ENCODE measurements around the gene SAFB.
A peak's percentile ranks its signal among the peaks of the same experiment; 100 is the strongest.

The SAFB gene

GRCh38 chr19:5648464-5648863, 25.6 kb downstream of the SAFB start:
- no peak overlapping the region for H3K27ac ChIP-seq (ENCODE audit: low read depth, low read length)
- H3K9ac ChIP-seq (ENCODE audit: low read depth, low read length): no peak overlapping the region
- no peak overlapping the region for H3K4me3 ChIP-seq (ENCODE audit: low read length)
- no peaks in the 10 kb centered on the region for H3K4me1 ChIP-seq (ENCODE audit: insufficient read depth, low read length)
- H3K36me3 ChIP-seq (ENCODE audit: insufficient read depth, low read length): peaks cover 92% of the 10 kb centered on the region
- H3K9me3 ChIP-seq (ENCODE audit: insufficient read depth, low read depth, low read length): no peaks in the 10 kb centered on the region
- no peaks in the 10 kb centered on the region for H3K27me3 ChIP-seq (ENCODE audit: insufficient read depth, low read length)
- WGBS: 98% methylated on average over 5 of the region's 11 CpGs

- peaks cover 92% of the 10 kb centered on the region for H3K36me3 ChIP-seq (ENCODE audit: insufficient read depth, low read length)
- no peak overlapping the region for H3K27ac ChIP-seq (ENCODE audit: low read depth, low read length)
- no peak overlapping the region for H3K9ac ChIP-seq (ENCODE audit: low read depth, low read length)
- WGBS: 94% methylated on average over 5 of the region's 5 CpGs
- H3K27me3 ChIP-seq (ENCODE audit: insufficient read depth, low read length): no peaks in the 10 kb centered on the region
- no peaks in the 10 kb centered on the region for H3K4me1 ChIP-seq (ENCODE audit: insufficient read depth, low read length)
- no peaks in the 10 kb centered on the region for H3K9me3 ChIP-seq (ENCODE audit: insufficient read depth, low read depth, low read length)
- H3K4me3 ChIP-seq (ENCODE audit: low read length): no peak overlapping the region
Observed at GRCh38 chr19:5651361-5651760, 28.5 kb downstream of the SAFB start.

DNA sequence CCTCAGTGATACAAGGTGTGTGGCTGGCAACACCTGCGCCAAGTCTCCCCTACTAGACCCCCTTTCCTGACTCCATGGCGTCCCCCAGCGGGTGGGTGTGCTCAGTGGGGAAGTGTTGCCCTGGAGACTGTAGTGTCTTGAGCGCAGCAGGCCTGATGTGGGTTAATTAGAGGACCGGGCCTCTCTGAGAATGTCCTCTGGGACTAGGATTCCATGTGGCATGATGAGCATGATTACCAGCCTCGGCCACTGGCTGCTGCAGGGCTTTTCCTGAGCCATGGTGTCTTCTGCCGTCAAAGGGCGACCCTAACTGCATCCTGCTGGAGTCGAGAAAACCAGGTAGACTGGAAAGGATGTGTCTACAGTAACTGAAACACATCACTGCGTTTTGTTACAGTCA, 29.4 kb downstream of the SAFB start:
- Histone ChIP-seq H3K4me3 (ENCODE audit: low read length) (no peak overlapping the region), H3K9ac (ENCODE audit: low read depth, low read length) (no peak overlapping the region), H3K27me3 (ENCODE audit: insufficient read depth, low read length) (no peaks in the 10 kb centered on the region), H3K4me1 (ENCODE audit: insufficient read depth, low read length) (no peaks in the 10 kb centered on the region), H3K27ac (ENCODE audit: low read depth, low read length) (no peak overlapping the region), H3K9me3 (ENCODE audit: insufficient read depth, low read depth, low read length) (no peaks in the 10 kb centered on the region), H3K36me3 (ENCODE audit: insufficient read depth, low read length) (peaks cover 91% of the 10 kb centered on the region)
- 97% methylated on average over 10 of the region's 10 CpGs for WGBS

- no peaks in the 10 kb centered on the region for H3K27me3 ChIP-seq (ENCODE audit: insufficient read depth, low read length)
- no peaks in the 10 kb centered on the region for H3K4me1 ChIP-seq (ENCODE audit: insufficient read depth, low read length)
- H3K9me3 ChIP-seq (ENCODE audit: insufficient read depth, low read depth, low read length): no peaks in the 10 kb centered on the region
- peaks cover 94% of the 10 kb centered on the region for H3K36me3 ChIP-seq (ENCODE audit: insufficient read depth, low read length)
- no peak overlapping the region for H3K9ac ChIP-seq (ENCODE audit: low read depth, low read length)
- no peak overlapping the region for H3K4me3 ChIP-seq (ENCODE audit: low read length)
- WGBS: 95% methylated on average over 5 of the region's 5 CpGs
- H3K27ac ChIP-seq (ENCODE audit: low read depth, low read length): no peak overlapping the region
Observed at GRCh38 chr19:5654931-5655330, 32.0 kb downstream of the SAFB start.

- 96% methylated on average over 4 of the region's 5 CpGs for WGBS
- Histone ChIP-seq H3K4me1 (ENCODE audit: insufficient read depth, low read length) (no peaks in the 10 kb centered on the region), H3K4me3 (ENCODE audit: low read length) (no peak overlapping the region), H3K9ac (ENCODE audit: low read depth, low read length) (no peak overlapping the region), H3K27ac (ENCODE audit: low read depth, low read length) (no peak overlapping the region), H3K9me3 (ENCODE audit: insufficient read depth, low read depth, low read length) (no peaks in the 10 kb centered on the region), H3K36me3 (ENCODE audit: insufficient read depth, low read length) (peaks cover 94% of the 10 kb centered on the region), H3K27me3 (ENCODE audit: insufficient read depth, low read length) (no peaks in the 10 kb centered on the region)
Observed at GRCh38 chr19:5655412-5655811, 32.5 kb downstream of the SAFB start.

DNA sequence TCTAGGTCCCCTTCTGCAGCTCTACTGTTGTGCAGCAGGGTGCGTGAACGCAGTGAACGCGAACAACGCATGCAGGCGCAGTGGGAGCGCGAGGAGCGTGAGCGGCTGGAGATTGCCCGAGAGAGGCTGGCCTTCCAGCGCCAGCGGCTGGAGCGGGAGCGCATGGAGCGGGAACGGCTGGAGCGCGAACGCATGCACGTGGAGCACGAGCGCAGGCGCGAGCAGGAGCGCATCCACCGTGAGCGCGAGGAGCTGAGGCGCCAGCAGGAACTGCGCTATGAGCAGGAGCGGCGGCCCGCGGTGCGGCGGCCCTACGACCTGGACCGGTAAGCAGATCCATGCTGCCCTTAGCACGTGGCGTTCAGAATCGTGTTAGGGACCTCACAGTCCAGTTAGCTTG, 38.6 kb downstream of the SAFB start:
- Histone ChIP-seq H3K36me3 (ENCODE audit: insufficient read depth, low read length) (peaks cover 95% of the 10 kb centered on the region), H3K9me3 (ENCODE audit: insufficient read depth, low read depth, low read length) (no peaks in the 10 kb centered on the region), H3K27me3 (ENCODE audit: insufficient read depth, low read length) (no peaks in the 10 kb centered on the region), H3K9ac (ENCODE audit: low read depth, low read length) (no peak overlapping the region), H3K4me1 (ENCODE audit: insufficient read depth, low read length) (no peaks in the 10 kb centered on the region), H3K4me3 (ENCODE audit: low read length) (no peak overlapping the region), H3K27ac (ENCODE audit: low read depth, low read length) (no peak overlapping the region)
- WGBS: 96% methylated on average over 42 of the region's 42 CpGs

DNA sequence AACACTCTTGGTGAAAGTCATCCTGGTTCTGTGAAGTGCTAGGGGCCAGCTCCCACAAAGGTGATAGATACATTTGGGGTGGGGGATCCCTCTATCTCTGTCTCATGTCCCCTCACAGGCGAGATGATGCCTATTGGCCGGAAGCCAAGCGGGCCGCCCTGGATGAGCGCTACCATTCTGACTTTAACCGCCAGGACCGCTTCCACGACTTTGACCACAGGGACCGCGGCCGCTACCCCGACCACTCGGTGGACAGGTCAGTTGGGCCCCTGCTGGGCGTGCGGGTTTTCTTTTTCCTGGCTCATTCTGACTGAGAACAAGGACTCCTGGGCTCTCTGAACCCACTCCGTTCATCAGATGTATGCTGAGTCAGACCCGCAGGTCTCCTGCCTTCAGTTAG, 41.0 kb downstream of the SAFB start:
- Histone ChIP-seq H3K9ac (ENCODE audit: low read depth, low read length) (no peak overlapping the region), H3K4me1 (ENCODE audit: insufficient read depth, low read length) (peaks cover 4% of the 10 kb centered on the region; the same call in 1 of the 2 replicates), H3K27ac (ENCODE audit: low read depth, low read length) (no peak overlapping the region), H3K4me3 (ENCODE audit: low read length) (no peak overlapping the region), H3K27me3 (ENCODE audit: insufficient read depth, low read length) (no peaks in the 10 kb centered on the region), H3K9me3 (ENCODE audit: insufficient read depth, low read depth, low read length) (no peaks in the 10 kb centered on the region), H3K36me3 (ENCODE audit: insufficient read depth, low read length) (peaks cover 98% of the 10 kb centered on the region)
- WGBS: 96% methylated on average over 17 of the region's 17 CpGs

- Histone ChIP-seq H3K36me3 (ENCODE audit: insufficient read depth, low read length) (peaks cover 99% of the 10 kb centered on the region), H3K4me3 (ENCODE audit: low read length) (no peak overlapping the region), H3K9me3 (ENCODE audit: insufficient read depth, low read depth, low read length) (no peaks in the 10 kb centered on the region), H3K9ac (ENCODE audit: low read depth, low read length) (no peak overlapping the region), H3K4me1 (ENCODE audit: insufficient read depth, low read length) (peaks cover 4% of the 10 kb centered on the region; the same call in 1 of the 2 replicates), H3K27me3 (ENCODE audit: insufficient read depth, low read length) (no peaks in the 10 kb centered on the region), H3K27ac (ENCODE audit: low read depth, low read length) (no peak overlapping the region)
- 100% methylated on average over 2 of the region's 2 CpGs for WGBS
Observed at GRCh38 chr19:5664515-5664914, 41.6 kb downstream of the SAFB start.

GRCh38 chr19:5665781-5666513, 43.1 kb downstream of the SAFB start:
- Histone ChIP-seq H3K36me3 (ENCODE audit: insufficient read depth, low read length) (peaks cover 90% of the 10 kb centered on the region), H3K9me3 (ENCODE audit: insufficient read depth, low read depth, low read length) (no peaks in the 10 kb centered on the region), H3K4me1 (ENCODE audit: insufficient read depth, low read length) (peaks cover 4% of the 10 kb centered on the region; the same call in 1 of the 2 replicates), H3K27me3 (ENCODE audit: insufficient read depth, low read length) (no peaks in the 10 kb centered on the region), H3K9ac (ENCODE audit: low read depth, low read length) (no peak overlapping the region), H3K27ac (ENCODE audit: low read depth, low read length) (no peak overlapping the region), H3K4me3 (ENCODE audit: low read length) (no peak overlapping the region)
- WGBS: 91% methylated on average over 10 of the region's 10 CpGs

GRCh38 chr19:5666921-5667610, 44.2 kb downstream of the SAFB start:
- 92% methylated on average over 26 of the region's 26 CpGs for WGBS
- peaks cover 4% of the 10 kb centered on the region; the same call in 1 of the 2 replicates for H3K4me1 ChIP-seq (ENCODE audit: insufficient read depth, low read length)
- H3K36me3 ChIP-seq (ENCODE audit: insufficient read depth, low read length): peaks cover 89% of the 10 kb centered on the region
- 0 out of 2 replicates have a peak overlapping the region, but pooled peaks have one; percentile 13 for H3K9ac ChIP-seq (ENCODE audit: low read depth, low read length)
- H3K27ac ChIP-seq (ENCODE audit: low read depth, low read length): peak overlapping the region; percentile 69; the same call in 1 of the 2 replicates
- no peaks in the 10 kb centered on the region for H3K9me3 ChIP-seq (ENCODE audit: insufficient read depth, low read depth, low read length)
- no peak overlapping the region for H3K4me3 ChIP-seq (ENCODE audit: low read length)
- H3K27me3 ChIP-seq (ENCODE audit: insufficient read depth, low read length): no peaks in the 10 kb centered on the region

- H3K36me3 ChIP-seq (ENCODE audit: insufficient read depth, low read length): peaks cover 82% of the 10 kb centered on the region
- H3K27ac ChIP-seq (ENCODE audit: low read depth, low read length): peak overlapping the region; percentile 69
- 78% methylated on average over 22 of the region's 22 CpGs for whole genome bisulfite sequencing
- H3K27me3 ChIP-seq (ENCODE audit: insufficient read depth, low read length): no peaks in the 10 kb centered on the region
- peak overlapping the region; percentile 24; the same call in 1 of the 2 replicates for H3K9ac ChIP-seq (ENCODE audit: low read depth, low read length)
- no peaks in the 10 kb centered on the region for H3K9me3 ChIP-seq (ENCODE audit: insufficient read depth, low read depth, low read length)
- H3K4me3 ChIP-seq (ENCODE audit: low read length): no peak overlapping the region
- peaks cover 4% of the 10 kb centered on the region; the same call in 1 of the 2 replicates for H3K4me1 ChIP-seq (ENCODE audit: insufficient read depth, low read length)
Observed at GRCh38 chr19:5667751-5668271, 44.9 kb downstream of the SAFB start.
